Frontal cortex (tissue), 4 donors: ENCODE data around the gene NT5C3B. TPM values are rescaled to one million over a fixed set of nuclear protein-coding genes. Genes with fewer than 3 reads are reported as not detected.
"Not testable (repeated sequence)": the region's sequence is repeated elsewhere in the genome, so short reads cannot be mapped to it uniquely, and the experiment has no call there.

ENCODE experiments used
- DNase-seq, 2 donors: peaks; one replicate each; pipeline ENCODE4 v3.0.0; 2012; ENCODE audit warnings: low spot score in 2 of 2
- FAIRE-seq: peaks from 2 replicates; lab custom pipeline; 2012; peaks lifted over from hg19 to GRCh38; lab: Jason Lieb, UNC
- total RNA-seq: library from RNA; depleted of rRNA; stranded (reverse); fragments of >200 nt; gene quantifications from one replicate; pipeline ENCODE4 v1.2.3, GENCODE V29; 2014
- donor health status: control.
- donor health status: control.
- donor health status: control.

The NT5C3B gene
- total RNA-seq, 1 donor from 2014 or later, result 131 TPM

GRCh38 chr17:41844971-41845370, 8.9 kb upstream of the NT5C3B start:
- DNase-seq (no peak), FAIRE-seq (no peak)

DNA sequence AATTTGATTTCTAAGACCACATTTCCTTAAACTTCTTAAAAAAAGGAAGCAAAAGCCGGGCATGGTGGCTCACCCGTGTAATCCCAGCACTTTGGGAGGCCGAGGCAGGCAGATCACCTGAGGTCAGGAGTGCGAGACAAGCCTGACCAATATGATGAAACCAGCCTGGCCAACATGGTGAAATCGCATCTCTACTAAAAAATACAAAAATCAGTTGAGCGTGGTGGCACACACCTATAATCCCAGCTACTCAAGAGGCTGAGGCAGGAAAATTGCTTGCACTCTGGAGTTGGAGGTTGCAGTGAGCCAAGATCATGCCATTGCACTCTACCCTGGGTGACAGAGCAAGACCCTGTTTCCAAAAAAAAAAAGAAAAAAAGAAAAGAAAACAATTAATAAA, 4.7 kb upstream of the NT5C3B start:
- not testable (repeated sequence) for DNase-seq, FAIRE-seq

DNA sequence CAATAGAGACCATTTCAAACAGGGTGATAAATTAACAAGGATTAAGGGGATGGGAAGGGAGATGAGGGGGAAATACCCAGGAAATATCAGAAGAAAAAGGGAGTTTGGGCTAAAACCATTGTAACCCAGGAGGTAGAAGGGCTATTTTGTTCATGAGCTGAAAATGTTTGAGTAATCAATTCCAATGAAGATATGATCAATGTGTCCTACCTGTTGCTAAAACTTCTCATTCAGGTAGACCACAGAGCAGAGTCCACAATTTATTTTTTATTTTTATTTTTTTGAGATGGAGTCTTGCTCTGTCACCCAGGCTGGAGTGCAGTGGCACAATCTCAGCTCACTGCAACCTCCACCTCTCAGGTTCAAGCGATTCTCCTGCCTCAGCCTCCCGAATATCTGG, 3.4 kb upstream of the NT5C3B start:
- FAIRE-seq, DNase-seq: not testable (repeated sequence)

- DNase-seq (no peak), FAIRE-seq (no peak)
These were observed 1.9 kb upstream of the NT5C3B start, which contains the start of gene KLHL10 for GRCh38 chr17:41837761-41838538. KLHL10 (plus strand) TSS chr17:41837825; CDS start chr17:41837933, 108 bp downstream.

GRCh38 chr17:41836550-41837196, 641 bp upstream of the NT5C3B start:
- no peak for FAIRE-seq
- no peak for DNase-seq

DNA sequence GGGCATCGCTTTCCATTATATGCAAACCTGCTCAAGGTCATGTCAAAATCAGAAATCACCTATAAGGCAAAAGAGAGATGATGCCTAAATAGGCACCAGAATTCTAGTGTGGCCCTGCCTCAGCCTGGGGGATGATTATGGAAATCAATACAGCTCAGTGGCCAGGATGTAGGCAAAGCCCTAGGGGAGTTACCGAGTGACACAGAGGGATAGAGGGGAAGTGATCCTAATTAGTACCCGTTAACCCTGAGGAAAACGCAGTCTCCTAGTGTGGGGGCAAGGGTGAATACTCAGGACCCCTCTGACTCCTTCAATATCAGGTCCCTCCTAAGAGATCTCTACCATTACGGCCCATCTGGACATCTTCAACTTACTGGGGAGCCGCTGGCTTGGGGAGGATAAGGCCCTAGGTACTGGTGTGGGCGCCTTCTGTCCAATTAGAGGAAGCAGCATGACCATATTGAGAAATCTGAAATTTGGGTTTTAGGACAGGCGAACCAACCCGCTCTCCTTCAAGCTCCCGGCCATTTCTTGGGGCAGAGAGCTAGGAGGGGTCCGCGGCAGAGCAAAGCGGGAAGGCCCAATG, 725 bp downstream of the NT5C3B start:
- FAIRE-seq (no peak), DNase-seq (no peak)

- not testable (repeated sequence) for DNase-seq, FAIRE-seq
These were observed 6.1 kb downstream of the NT5C3B start for GRCh38 chr17:41829961-41830360.

DNA sequence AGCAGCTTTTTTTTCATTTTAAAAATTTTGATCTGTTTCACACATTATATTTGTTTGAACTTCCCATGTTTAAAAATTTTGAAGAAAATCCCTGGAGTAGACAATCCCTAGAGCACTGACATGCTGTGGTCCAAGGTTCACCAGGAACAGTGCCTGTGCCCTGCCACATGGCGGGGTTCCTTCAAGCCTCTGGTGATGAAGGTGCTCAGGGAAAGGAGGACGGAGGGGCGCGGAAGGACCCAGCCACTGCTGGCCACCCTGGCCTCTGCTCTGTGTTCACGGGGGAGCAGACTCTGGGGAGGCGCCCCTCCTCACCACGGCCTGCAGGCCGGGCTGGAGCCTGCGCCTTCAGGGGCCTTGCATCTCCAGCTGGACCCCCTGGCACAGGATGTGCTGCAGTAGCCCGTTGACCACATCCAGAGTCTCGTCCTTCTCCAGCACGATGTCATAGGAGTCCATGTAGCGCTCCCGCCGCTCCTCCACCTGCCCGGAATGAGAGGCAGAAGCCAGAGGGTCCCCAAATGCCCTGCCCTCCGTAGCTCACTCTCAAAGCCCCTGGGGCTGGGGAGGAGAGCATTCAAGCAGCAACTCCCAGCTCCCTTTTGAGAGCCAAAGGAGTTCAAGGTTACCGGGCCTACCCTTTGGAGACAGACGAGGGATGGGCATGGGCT, 10.7 kb downstream of the NT5C3B start:
- DNase-seq (no peak), FAIRE-seq (no peak)

GRCh38 chr17:41824086-41824485, 11.9 kb downstream of the NT5C3B start:
- FAIRE-seq, result no peak

DNA sequence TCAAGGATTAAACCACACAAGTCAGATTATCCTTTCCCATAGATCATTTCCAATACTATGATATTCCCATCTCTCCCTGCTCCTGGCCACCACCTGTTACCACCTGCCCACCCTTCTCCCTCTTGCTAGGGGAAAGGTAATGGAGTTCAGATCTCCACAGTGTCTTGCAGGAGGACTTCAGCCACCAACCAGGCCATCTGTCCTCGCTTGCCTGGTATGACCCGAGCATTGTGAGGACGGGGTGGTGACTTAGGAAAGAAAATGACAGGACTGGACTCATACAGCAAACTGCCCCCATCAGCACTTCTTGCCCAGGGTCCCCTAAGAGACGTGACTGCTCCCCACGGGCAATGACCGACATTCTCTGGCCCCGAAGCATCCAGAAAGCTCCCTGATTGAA, 12.5 kb downstream of the NT5C3B start:
- no peak for DNase-seq
- no peak for FAIRE-seq

More at GRCh38 chr17:41824086-41824485, 11.9 kb downstream of the NT5C3B start:
- no peak for DNase-seq

DNA sequence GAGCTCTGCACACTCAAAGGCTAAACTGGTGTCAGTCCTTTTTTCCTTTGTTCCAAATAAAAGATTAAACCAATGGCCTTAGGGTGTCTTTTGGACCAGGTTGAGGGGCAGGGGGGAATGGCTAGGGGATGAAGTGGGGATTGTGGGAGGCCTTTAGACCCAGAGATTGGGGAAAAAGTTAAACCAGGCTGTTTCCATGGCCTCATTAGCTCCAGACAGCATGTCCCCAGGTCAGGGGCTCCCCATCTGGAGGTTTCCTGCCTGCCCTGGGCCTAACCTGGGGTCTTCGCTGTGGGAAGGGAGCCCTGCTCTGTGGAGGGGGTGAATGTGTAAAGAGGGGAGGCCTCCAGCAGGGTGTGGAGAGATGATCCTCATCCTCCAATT, 12.9 kb downstream of the NT5C3B start:
- FAIRE-seq, result no peak
- DNase-seq, result no peak

DNA sequence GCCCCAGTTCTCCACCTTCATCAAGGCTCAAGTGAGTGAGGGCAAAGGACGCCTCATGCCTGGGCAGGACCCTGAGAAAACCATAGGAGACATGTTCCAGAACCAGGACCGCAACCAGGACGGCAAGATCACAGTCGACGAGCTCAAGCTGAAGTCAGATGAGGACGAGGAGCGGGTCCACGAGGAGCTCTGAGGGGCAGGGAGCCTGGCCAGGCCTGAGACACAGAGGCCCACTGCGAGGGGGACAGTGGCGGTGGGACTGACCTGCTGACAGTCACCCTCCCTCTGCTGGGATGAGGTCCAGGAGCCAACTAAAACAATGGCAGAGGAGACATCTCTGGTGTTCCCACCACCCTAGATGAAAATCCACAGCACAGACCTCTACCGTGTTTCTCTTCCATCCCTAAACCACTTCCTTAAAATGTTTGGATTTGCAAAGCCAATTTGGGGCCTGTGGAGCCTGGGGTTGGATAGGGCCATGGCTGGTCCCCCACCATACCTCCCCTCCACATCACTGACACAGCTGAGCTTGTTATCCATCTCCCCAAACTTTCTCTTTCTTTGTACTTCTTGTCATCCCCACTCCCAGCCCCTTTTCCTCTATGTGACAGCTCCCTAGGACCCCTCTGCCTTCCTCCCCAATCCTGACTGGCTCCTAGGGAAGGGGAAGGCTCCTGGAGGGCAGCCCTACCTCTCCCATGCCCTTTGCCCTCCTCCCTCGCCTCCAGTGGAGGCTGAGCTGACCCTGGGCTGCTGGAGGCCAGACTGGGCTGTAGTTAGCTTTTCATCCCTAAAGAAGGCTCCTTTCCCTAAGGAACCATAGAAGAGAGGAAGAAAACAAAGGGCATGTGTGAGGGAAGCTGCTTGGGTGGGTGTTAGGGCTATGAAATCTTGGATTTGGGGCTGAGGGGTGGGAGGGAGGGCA, 13.6 kb downstream of the NT5C3B start:
- no peak for FAIRE-seq
- DNase-seq, result no peak

GRCh38 chr17:41821776-41822175, 14.3 kb downstream of the NT5C3B start:
- no peak for DNase-seq
- FAIRE-seq, result no peak

DNA sequence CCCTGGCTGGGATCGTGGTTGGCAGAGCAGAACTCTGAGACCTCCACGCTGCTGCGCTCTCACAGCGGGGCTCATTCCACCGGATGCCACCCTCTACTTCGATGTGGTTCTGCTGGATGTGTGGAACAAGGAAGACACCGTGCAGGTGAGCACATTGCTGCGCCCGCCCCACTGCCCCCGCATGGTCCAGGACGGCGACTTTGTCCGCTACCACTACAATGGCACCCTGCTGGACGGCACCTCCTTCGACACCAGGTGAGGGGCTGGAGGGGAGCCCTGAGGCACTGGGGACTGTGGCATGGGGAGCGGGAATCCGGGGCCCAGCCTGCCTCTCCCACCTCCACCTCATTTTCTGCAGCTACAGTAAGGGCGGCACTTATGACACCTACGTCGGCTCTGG, 18.0 kb downstream of the NT5C3B start:
- no peak for FAIRE-seq
- no peak for DNase-seq

- FAIRE-seq, result no peak
- no peak for DNase-seq
These were observed 19.3 kb downstream of the NT5C3B start for GRCh38 chr17:41816637-41817320.

DNA sequence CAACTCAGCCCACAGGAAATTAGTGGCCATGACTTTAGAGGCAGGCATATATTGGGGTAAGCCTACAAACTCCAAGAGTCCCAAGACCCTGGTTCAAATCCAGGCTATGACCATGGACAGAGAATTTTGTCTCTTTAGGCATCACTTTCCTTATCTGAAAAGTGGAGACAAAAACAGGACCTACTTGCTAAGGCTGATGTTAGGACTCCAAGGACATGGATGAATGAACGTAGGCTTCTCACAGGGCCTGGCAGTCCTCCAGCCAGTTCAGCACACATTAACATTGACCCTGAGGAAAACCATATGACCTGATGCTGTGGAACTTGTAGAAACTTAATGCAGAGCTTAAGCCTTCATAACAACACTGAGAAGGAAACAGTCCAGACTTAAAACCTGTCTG, 21.8 kb downstream of the NT5C3B start:
- FAIRE-seq, result no peak
- no peak for DNase-seq

GRCh38 chr17:41813699-41814124, 22.3 kb downstream of the NT5C3B start:
- DNase-seq, result no peak
- FAIRE-seq, result no peak

GRCh38 chr17:41813152-41813680, 22.8 kb downstream of the NT5C3B start:
- DNase-seq (no peak), FAIRE-seq (no peak)
